Transverse colon (tissue), 3 donors: Measurements from ENCODE around the gene SIT1.

Experiments
- POLR2A ChIP-seq: fragments of 450-650 bp; IDR thresholded peaks from one replicate; pipeline ENCODE4 v1.6.1; 2016; ENCODE audit warnings: antibody characterized with exemption, mild to moderate bottlenecking, moderate library complexity
- TF ChIP-seq, protein P1 (sequence below), 5 experiments: fragments of 200-600 bp in 3 of 5; fragments of 450-650 bp in 2 of 5; sonication (generic) in 3 of 5; IDR thresholded peaks; 1 replicate in 2 of 5; 2 replicates in 3 of 5; pipeline ENCODE4 v1.5.1; 2016 to 2017; ENCODE audit warnings: antibody characterized with exemption in 5 of 5, inconsistent platforms in 3 of 5, mild to moderate bottlenecking in 2 of 5, moderate library complexity in 1 of 5

DNA sequence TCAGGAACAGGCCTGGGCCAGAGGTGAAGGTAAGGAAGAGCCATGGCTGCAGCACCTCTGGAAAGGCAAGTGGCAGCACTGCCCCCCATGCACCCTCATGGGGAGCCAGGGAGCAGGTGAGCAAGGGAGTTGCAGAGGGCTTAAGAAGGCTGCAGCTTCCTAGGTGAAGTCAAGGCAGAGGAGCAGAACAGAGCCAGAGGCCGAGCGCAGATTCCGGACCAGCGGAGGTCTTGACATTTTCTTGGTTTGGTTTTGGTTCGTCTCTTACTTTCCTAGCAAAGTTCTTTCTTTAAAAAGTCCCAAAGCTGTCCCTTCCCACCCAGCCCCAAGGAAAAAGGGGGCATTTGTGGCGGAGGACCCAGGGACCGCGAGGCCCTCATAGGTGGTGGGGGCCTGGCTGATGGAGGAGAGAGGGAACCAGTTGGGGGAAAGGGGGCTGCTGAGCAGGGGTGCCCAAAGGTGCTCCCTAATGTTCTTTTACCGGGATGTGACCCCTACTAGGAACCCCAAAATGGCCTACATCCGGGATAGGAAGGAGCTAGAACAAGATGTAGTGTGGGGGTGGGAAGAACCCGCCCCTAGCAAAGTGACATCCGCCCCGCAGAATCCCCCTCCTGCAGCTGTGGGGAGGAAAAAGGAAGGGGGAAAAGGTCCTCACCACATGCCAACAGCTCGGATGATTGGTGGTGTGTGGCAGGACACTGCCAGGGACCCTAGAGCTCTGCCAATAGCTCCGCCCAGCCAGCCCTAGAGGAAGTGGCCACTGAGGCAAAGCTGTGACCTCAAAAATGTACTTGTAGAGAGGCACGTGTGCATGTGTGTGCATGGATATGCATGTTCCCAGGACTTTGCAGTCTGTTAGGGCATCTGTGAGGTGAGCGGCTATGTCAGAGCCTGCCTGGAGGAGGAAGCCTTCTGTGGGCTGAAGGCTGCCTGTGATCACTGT, 31.6 kb downstream of the SIT1 start:
- TF ChIP-seq, protein P1, sequence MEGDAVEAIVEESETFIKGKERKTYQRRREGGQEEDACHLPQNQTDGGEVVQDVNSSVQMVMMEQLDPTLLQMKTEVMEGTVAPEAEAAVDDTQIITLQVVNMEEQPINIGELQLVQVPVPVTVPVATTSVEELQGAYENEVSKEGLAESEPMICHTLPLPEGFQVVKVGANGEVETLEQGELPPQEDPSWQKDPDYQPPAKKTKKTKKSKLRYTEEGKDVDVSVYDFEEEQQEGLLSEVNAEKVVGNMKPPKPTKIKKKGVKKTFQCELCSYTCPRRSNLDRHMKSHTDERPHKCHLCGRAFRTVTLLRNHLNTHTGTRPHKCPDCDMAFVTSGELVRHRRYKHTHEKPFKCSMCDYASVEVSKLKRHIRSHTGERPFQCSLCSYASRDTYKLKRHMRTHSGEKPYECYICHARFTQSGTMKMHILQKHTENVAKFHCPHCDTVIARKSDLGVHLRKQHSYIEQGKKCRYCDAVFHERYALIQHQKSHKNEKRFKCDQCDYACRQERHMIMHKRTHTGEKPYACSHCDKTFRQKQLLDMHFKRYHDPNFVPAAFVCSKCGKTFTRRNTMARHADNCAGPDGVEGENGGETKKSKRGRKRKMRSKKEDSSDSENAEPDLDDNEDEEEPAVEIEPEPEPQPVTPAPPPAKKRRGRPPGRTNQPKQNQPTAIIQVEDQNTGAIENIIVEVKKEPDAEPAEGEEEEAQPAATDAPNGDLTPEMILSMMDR (IDR thresholded peaks at IDR 0.05) = no peak
- TF ChIP-seq POLR2A = no peak
